Prostate gland (tissue), 2 donors: ENCODE data around the gene ETFDH. TPM values are rescaled to one million over a fixed set of nuclear protein-coding genes. Genes with fewer than 3 reads are reported as not detected.

Source experiments
- DNase-seq: peaks from one replicate; pipeline ENCODE4 v3.0.0-alpha.2; 2019; ENCODE audit warnings: low spot score
- H3K27ac ChIP-seq, 2 donors: fragments of 200-600 bp; sonication (generic); 2 replicates each; pipeline ENCODE4 v1.5.1; 2017 to 2019
- H3K27me3 ChIP-seq: fragments of 200-600 bp; sonication (generic); replicated peaks from 2 replicates; pipeline ENCODE4 v1.5.1; 2019; ENCODE audit not compliant: insufficient read depth
- H3K36me3 ChIP-seq, 2 donors: fragments of 200-600 bp; sonication (generic); 1 replicate in 1 of 2; 2 replicates in 1 of 2; pipeline versions ENCODE4 v1.5.1 to v1.8.1; 2017 to 2019
- H3K4me1 ChIP-seq: fragments of 200-600 bp; sonication (generic); replicated peaks from 2 replicates; pipeline ENCODE4 v1.5.1; 2019
- H3K4me3 ChIP-seq, 2 donors: fragments of 200-600 bp; sonication (generic); 2 replicates each; pipeline ENCODE4 v1.5.1; 2017 to 2019
- H3K9me3 ChIP-seq: fragments of 200-600 bp; sonication (generic); 2 replicates; pipeline ENCODE4 v1.5.1; 2017
- POLR2A ChIP-seq: fragments of 450-650 bp; IDR thresholded peaks from one replicate; pipeline ENCODE4 v1.6.1; 2016; ENCODE audit warnings: antibody characterized with exemption, mild to moderate bottlenecking
- POLR2AphosphoS5 ChIP-seq: sonication (generic); formaldehyde crosslinking; IDR thresholded peaks from one replicate; pipeline ENCODE4 v1.6.1; 2017; ENCODE audit warnings: antibody characterized with exemption
- WGBS: methylation state at CpG from one replicate; pipeline ENCODE4 v1.1.5; 2018; 5-methylcytosine and 5-hydroxymethylcytosine counted together
- intact Hi-C: fragments of 100-400 bp; cut with DNase I; formaldehyde crosslinking; loops from one replicate; pipeline ENCODE4 v1.14.2; 2022
- total RNA-seq, 2 donors: library from RNA; depleted of rRNA; stranded (reverse); fragments of >200 nt; gene quantifications; one replicate each; pipeline ENCODE4 v1.1.0, GENCODE V29; 2016
- TF ChIP-seq, protein P1 (sequence below), 4 experiments: fragments of 200-600 bp in 2 of 4; fragments of 450-650 bp in 2 of 4; sonication (generic) in 2 of 4; IDR thresholded peaks; 1 replicate in 3 of 4; 2 replicates in 1 of 4; pipeline ENCODE4 v1.5.1; 2016 to 2019; ENCODE audit warnings: antibody characterized with exemption in 4 of 4, mild to moderate bottlenecking in 2 of 4, moderate library complexity in 2 of 4

The ETFDH gene
- total RNA-seq, 2 donors from 2014 or later: 19.9 to 22.9 TPM

DNA sequence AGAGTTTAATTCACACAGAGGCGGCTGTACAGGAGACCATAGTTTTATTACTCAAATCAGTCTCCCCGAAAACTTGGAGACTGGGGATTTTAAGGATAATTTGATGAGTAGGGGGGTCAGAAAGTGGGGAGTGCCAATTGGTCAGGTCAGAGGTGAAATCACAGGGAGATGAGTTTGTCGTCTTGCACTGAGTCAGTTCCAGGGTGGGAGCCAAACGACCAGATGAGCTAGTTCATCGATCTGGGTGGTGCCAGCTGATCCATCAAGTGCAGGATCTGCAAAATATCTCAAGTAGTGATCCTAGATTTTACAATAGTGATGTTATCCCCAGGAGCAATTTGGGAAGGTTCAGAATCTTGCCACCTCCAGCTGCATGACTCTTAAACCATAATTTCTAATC lies 4.0 kb downstream of the ETFDH start:
- no peaks in the 10 kb centered on the region for H3K9me3 ChIP-seq
- H3K4me1 ChIP-seq: no peaks in the 10 kb centered on the region
- no peak for DNase-seq
- H3K27me3 ChIP-seq: no peaks in the 10 kb centered on the region
- no peak overlapping the region for H3K27ac ChIP-seq
- TF ChIP-seq POLR2A (no peak), POLR2AphosphoS5 (no peak)
- TF ChIP-seq, protein P1, sequence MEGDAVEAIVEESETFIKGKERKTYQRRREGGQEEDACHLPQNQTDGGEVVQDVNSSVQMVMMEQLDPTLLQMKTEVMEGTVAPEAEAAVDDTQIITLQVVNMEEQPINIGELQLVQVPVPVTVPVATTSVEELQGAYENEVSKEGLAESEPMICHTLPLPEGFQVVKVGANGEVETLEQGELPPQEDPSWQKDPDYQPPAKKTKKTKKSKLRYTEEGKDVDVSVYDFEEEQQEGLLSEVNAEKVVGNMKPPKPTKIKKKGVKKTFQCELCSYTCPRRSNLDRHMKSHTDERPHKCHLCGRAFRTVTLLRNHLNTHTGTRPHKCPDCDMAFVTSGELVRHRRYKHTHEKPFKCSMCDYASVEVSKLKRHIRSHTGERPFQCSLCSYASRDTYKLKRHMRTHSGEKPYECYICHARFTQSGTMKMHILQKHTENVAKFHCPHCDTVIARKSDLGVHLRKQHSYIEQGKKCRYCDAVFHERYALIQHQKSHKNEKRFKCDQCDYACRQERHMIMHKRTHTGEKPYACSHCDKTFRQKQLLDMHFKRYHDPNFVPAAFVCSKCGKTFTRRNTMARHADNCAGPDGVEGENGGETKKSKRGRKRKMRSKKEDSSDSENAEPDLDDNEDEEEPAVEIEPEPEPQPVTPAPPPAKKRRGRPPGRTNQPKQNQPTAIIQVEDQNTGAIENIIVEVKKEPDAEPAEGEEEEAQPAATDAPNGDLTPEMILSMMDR (IDR thresholded peaks at IDR 0.05): no peak
- WGBS: 81% methylated on average over 5 of the region's 5 CpGs
- no peaks in the 10 kb centered on the region for H3K36me3 ChIP-seq
- no peak overlapping the region for H3K4me3 ChIP-seq
- intact Hi-C loops: no loop called here

DNA sequence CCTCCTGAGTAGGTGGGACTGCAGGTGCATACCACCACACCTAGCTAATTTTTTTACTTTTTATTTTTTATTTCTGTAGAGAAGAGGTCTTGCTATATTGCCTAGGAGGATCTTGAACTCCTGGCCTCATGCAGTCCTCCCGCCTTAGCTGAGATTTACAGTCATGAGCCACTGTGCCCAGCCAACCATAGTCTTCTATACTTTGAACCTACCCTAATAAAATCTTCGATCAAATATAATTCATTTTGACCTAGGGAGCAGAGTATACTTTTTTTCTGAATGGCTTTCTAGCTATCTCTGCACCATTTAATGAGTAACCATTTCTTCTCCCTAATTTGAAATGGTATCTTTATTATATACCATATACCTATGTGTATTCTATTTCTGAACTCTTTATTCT lies 6.7 kb downstream of the ETFDH start:
- H3K4me3 ChIP-seq: no peak overlapping the region
- intact Hi-C loops: no loop called here
- 100% methylated on average over 2 of the region's 2 CpGs for WGBS
- no peaks in the 10 kb centered on the region for H3K4me1 ChIP-seq
- H3K27ac ChIP-seq: no peak overlapping the region
- DNase-seq: no peak
- no peaks in the 10 kb centered on the region for H3K36me3 ChIP-seq
- H3K9me3 ChIP-seq: no peaks in the 10 kb centered on the region
- TF ChIP-seq POLR2AphosphoS5 (no peak), POLR2A (no peak)
- TF ChIP-seq, protein P1 (IDR thresholded peaks at IDR 0.05): no peak
- no peaks in the 10 kb centered on the region for H3K27me3 ChIP-seq

GRCh38 chr4:158681629-158682028 lies 9.5 kb downstream of the ETFDH start:
- 68% methylated on average over 1 of the region's 1 CpG for WGBS
- no peak for TF ChIP-seq POLR2A
- TF ChIP-seq, protein P1 (IDR thresholded peaks at IDR 0.05): no peak
- no peak for TF ChIP-seq POLR2AphosphoS5
- H3K36me3 ChIP-seq: no peaks in the 10 kb centered on the region

GRCh38 chr4:158682066-158682465 lies 10.0 kb downstream of the ETFDH start:
- Histone ChIP-seq H3K4me1 (no peaks in the 10 kb centered on the region), H3K36me3 (no peaks in the 10 kb centered on the region), H3K9me3 (no peaks in the 10 kb centered on the region), H3K27me3 (no peaks in the 10 kb centered on the region), H3K4me3 (no peak overlapping the region), H3K27ac (no peak overlapping the region)
- no peak for DNase-seq
- intact Hi-C loops: no loop called here
- TF ChIP-seq, protein P1 (IDR thresholded peaks at IDR 0.05): no peak
- no peak for TF ChIP-seq POLR2A
- TF ChIP-seq POLR2AphosphoS5: no peak
- WGBS: 59% methylated on average over 2 of the region's 2 CpGs

More at GRCh38 chr4:158681629-158682028, 9.5 kb downstream of the ETFDH start:
- DNase-seq: no peak
- H3K4me1 ChIP-seq: no peaks in the 10 kb centered on the region
- no peak overlapping the region for H3K4me3 ChIP-seq
- H3K9me3 ChIP-seq: no peaks in the 10 kb centered on the region
- intact Hi-C loops: no loop called here
- no peaks in the 10 kb centered on the region for H3K27me3 ChIP-seq
- H3K27ac ChIP-seq: no peak overlapping the region

GRCh38 chr4:158688813-158689212 lies 16.7 kb downstream of the ETFDH start:
- DNase-seq: no peak
- Histone ChIP-seq H3K4me3 (no peak overlapping the region), H3K27ac (no peak overlapping the region), H3K4me1 (no peaks in the 10 kb centered on the region), H3K27me3 (no peaks in the 10 kb centered on the region), H3K9me3 (no peaks in the 10 kb centered on the region), H3K36me3 (no peaks in the 10 kb centered on the region)
- TF ChIP-seq POLR2AphosphoS5: no peak
- TF ChIP-seq POLR2A: no peak
- TF ChIP-seq, protein P1 (IDR thresholded peaks at IDR 0.05): no peak
- 56% methylated on average over 1 of the region's 1 CpG for WGBS
- intact Hi-C loops: no loop called here
